ENCODE data around the gene KMT2C. TPM values are rescaled to one million over a fixed set of nuclear protein-coding genes. Genes with fewer than 3 reads are reported as not detected.

Gene KMT2C
- total RNA-seq, 1 experiment from 2014 or later = 54.3 TPM

DNA sequence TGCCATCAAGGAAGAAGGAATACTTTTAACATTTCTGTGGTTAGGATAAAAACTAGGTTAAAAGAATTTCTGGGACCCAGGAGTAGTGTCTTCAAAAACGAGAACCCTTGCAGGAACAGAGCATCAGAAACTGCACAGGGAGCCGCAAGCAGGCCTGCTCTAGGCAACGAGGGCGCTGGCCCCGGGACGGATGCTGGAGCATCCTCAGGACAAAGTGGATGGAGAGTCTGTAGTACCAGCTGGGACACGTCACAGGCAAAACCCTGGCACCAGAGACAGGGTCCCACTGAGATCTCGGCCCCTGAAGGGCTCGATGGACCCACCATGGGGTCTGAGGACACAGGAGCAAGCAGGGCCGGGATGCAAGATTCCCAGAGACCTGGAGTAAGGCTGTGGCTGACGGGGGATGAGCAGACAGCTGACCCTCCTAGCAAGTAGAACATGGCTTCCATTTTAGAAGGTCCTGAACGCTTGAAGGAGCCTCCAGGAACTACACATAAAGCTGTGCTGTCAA lies 303.8 kb downstream of the KMT2C start:
- ChIA-PET CTCF (no interaction called here), POLR2A (ENCODE audit: unreplicated experiment) (no interaction called here)
- no peak overlapping the region for H3K27ac ChIP-seq
- H3F3A ChIP-seq (ENCODE audit: insufficient read depth, low read depth) = no peaks in the 10 kb centered on the region; the same call in 1 of the 2 replicates
- no peaks in the 10 kb centered on the region for H3K4me1 ChIP-seq (replicated peaks; ENCODE audit: insufficient read depth)
- H4K20me1 ChIP-seq (ENCODE audit: insufficient read depth) = 0 out of 2 replicates have a peak, but pooled peaks cover 4% of the 10 kb centered on the region
- no TSS peak for BruUV-seq (replicated peaks)
- intact Hi-C loops (cut with micrococcal nuclease; ENCODE audit: unreplicated experiment) = no loop called here
- 0 out of 2 replicates have a peak, but pooled peaks cover 5% of the 10 kb centered on the region for H3K36me3 ChIP-seq (ENCODE audit: low read depth)
- no peak for DNase-seq
- H3K9me3 ChIP-seq (ENCODE audit: insufficient read depth, low read depth) = no peaks in the 10 kb centered on the region
- H3K4me3 ChIP-seq = no peak overlapping the region
- H3K79me2 ChIP-seq (ENCODE audit: low read depth) = no peaks in the 10 kb centered on the region
- H3K9me2 ChIP-seq (ENCODE audit: insufficient read depth) = no peaks in the 10 kb centered on the region
- no peak for TF ChIP-seq EZH2 (IDR thresholded peaks at IDR 0.05; ENCODE audit: low read depth)
- TF ChIP-seq, protein P1, sequence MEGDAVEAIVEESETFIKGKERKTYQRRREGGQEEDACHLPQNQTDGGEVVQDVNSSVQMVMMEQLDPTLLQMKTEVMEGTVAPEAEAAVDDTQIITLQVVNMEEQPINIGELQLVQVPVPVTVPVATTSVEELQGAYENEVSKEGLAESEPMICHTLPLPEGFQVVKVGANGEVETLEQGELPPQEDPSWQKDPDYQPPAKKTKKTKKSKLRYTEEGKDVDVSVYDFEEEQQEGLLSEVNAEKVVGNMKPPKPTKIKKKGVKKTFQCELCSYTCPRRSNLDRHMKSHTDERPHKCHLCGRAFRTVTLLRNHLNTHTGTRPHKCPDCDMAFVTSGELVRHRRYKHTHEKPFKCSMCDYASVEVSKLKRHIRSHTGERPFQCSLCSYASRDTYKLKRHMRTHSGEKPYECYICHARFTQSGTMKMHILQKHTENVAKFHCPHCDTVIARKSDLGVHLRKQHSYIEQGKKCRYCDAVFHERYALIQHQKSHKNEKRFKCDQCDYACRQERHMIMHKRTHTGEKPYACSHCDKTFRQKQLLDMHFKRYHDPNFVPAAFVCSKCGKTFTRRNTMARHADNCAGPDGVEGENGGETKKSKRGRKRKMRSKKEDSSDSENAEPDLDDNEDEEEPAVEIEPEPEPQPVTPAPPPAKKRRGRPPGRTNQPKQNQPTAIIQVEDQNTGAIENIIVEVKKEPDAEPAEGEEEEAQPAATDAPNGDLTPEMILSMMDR (conservative IDR thresholded peaks at IDR 0.05) = no peak
- no peak overlapping the region for H2AFZ ChIP-seq
- no peak overlapping the region for H3K4me2 ChIP-seq
- H3K27me3 ChIP-seq (ENCODE audit: insufficient read depth, low read depth) = no peaks in the 10 kb centered on the region

DNA sequence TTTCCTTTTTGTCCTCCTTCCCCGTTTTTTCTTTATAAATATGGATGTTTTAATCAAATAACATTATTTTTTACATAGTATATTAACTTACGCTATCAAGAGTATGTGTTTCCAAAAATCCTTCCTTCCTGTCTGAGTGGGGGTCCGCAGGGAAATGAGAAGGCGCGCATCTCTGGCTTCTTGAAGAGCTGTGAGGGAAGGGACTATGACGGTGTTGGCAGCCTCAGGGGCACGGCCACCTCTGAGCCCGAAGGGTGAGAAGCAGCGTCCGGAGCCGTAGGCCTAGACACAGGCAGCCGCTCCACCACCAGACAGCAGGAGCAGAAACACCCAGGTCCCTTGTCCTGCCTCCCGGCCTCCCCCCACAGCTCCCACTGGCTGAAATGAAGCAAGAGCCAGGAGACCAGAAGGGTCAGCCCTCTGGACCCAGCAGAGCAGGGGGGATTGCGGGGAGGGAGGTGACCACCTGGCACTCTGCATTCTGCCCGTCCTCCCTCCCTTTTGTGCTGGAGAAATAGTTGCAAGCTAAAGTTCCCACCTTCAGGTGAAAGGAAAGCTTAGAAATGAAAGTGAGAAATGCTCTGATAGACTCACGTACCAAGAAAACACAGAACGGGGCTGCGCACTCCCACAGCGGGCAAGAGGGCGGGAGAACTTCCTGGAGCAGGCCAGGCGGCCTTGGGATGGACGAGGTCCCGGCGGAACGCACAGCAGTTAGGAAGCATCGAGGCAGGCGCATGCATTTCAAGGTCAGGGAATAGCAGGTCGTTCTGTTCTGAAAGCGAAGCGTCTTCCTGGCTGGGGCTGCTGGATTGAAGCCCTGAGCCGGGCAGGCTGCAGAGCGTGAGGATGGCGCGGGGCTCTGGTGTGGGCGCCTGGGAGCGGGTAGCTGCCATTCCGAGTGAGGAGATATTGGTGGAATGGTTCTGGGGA lies 304.9 kb downstream of the KMT2C start:
- no peaks in the 10 kb centered on the region for H3K4me1 ChIP-seq (replicated peaks; ENCODE audit: insufficient read depth)
- BruUV-seq (replicated peaks) = no TSS peak
- no peaks in the 10 kb centered on the region for H3K9me3 ChIP-seq (ENCODE audit: insufficient read depth, low read depth)
- CTCF ChIA-PET = no interaction called here
- H3K36me3 ChIP-seq (ENCODE audit: low read depth) = 0 out of 2 replicates have a peak, but pooled peaks cover 5% of the 10 kb centered on the region
- DNase-seq = no peak
- POLR2A ChIA-PET (ENCODE audit: unreplicated experiment) = no interaction called here
- intact Hi-C loops (cut with micrococcal nuclease; ENCODE audit: unreplicated experiment) = no loop called here
- no peak overlapping the region for H3K4me3 ChIP-seq
- H3K4me2 ChIP-seq = no peak overlapping the region
- H3F3A ChIP-seq (ENCODE audit: insufficient read depth, low read depth) = no peaks in the 10 kb centered on the region; the same call in 1 of the 2 replicates
- H2AFZ ChIP-seq = no peak overlapping the region
- no peaks in the 10 kb centered on the region for H3K27me3 ChIP-seq (ENCODE audit: insufficient read depth, low read depth)
- no peak overlapping the region for H3K27ac ChIP-seq
- no peaks in the 10 kb centered on the region for H4K20me1 ChIP-seq (ENCODE audit: insufficient read depth)
- no peaks in the 10 kb centered on the region for H3K9me2 ChIP-seq (ENCODE audit: insufficient read depth)
- no peak for TF ChIP-seq EZH2 (IDR thresholded peaks at IDR 0.05; ENCODE audit: low read depth)
- TF ChIP-seq, protein P1 (conservative IDR thresholded peaks at IDR 0.05) = no peak
- H3K79me2 ChIP-seq (ENCODE audit: low read depth) = no peaks in the 10 kb centered on the region

DNA sequence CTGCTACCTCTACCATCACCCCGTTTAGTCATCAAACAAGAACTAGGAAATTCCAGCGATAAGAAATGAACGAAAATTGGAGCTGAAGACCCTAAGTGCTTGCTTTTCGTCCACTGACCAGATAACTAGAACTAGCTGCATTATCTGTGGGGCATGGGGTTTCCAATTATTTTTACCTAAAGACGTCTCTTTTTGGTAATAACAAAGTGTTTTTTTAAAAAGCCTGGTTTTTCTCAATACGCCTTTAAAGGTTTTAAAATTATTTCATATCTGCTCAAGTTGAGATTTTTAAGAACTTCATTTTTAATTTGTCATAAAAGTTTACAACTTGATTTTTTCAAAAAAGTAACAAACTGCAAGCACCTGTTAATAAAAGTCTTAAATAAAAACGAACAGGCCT lies 306.1 kb downstream of the KMT2C start:
- TF ChIP-seq, protein P1 (conservative IDR thresholded peaks at IDR 0.05) = no peak
- no peak for TF ChIP-seq EZH2 (IDR thresholded peaks at IDR 0.05; ENCODE audit: low read depth)
- no peaks in the 10 kb centered on the region; the same call in 1 of the 2 replicates for H3F3A ChIP-seq (ENCODE audit: insufficient read depth, low read depth)
- H3K4me3 ChIP-seq = no peak overlapping the region
- H3K36me3 ChIP-seq (ENCODE audit: low read depth) = no peaks in the 10 kb centered on the region
- CTCF ChIA-PET = no interaction called here
- intact Hi-C loops (cut with micrococcal nuclease; ENCODE audit: unreplicated experiment) = no loop called here
- H4K20me1 ChIP-seq (ENCODE audit: insufficient read depth) = no peaks in the 10 kb centered on the region
- DNase-seq = no peak
- H3K27ac ChIP-seq = no peak overlapping the region
- no peaks in the 10 kb centered on the region for H3K27me3 ChIP-seq (ENCODE audit: insufficient read depth, low read depth)
- H2AFZ ChIP-seq = no peak overlapping the region
- H3K4me1 ChIP-seq (replicated peaks; ENCODE audit: insufficient read depth) = no peaks in the 10 kb centered on the region
- H3K9me3 ChIP-seq (ENCODE audit: insufficient read depth, low read depth) = 0 out of 2 replicates have a peak, but pooled peaks cover 4% of the 10 kb centered on the region
- H3K79me2 ChIP-seq (ENCODE audit: low read depth) = no peaks in the 10 kb centered on the region
- H3K9me2 ChIP-seq (ENCODE audit: insufficient read depth) = no peaks in the 10 kb centered on the region
- BruUV-seq (replicated peaks) = no TSS peak
- H3K4me2 ChIP-seq = no peak overlapping the region
- POLR2A ChIA-PET (ENCODE audit: unreplicated experiment) = interaction anchor here (0.6 kb wide), 1 partner anchor 10 kb away, joined by 3 read pairs; no protein-coding TSS in a partner anchor
